Neural cell (in vitro differentiated cells): ENCODE data around the gene ADAMTS20. TPM values are rescaled to one million over a fixed set of nuclear protein-coding genes. Genes with fewer than 3 reads are reported as not detected.

Experiments used
- H2AFZ ChIP-seq: fragments of 200-600, 300-800 bp; sonication (generic), shearing (Covaris generic); 2 replicates; pipeline ENCODE4 v1.6.0; 2014; ENCODE audit warnings: low read depth, mild to moderate bottlenecking, antibody characterized with exemption, low read length, moderate library complexity
- H3F3A ChIP-seq: fragments of 200-600 bp; shearing (Covaris generic); 2 replicates; pipeline ENCODE4 v1.6.1; 2016; ENCODE audit warnings: mild to moderate bottlenecking, moderate library complexity, mixed read lengths, antibody characterized with exemption, low read length; ENCODE audit not compliant: insufficient read depth, poor library complexity, severe bottlenecking
- H3K27ac ChIP-seq: fragments of 200-600, 300-800 bp; sonication (generic), shearing (Covaris generic); 2 replicates; pipeline ENCODE4 v1.5.1; 2014; ENCODE audit warnings: mild to moderate bottlenecking, low read length, moderate library complexity
- H3K27me3 ChIP-seq: fragments of 300-800, 200-600 bp; sonication (generic), shearing (Covaris generic); 2 replicates; pipeline ENCODE4 v1.6.0; 2014; ENCODE audit warnings: mild to moderate bottlenecking, low read depth, low read length, moderate library complexity; ENCODE audit not compliant: insufficient read depth
- H3K36me3 ChIP-seq: fragments of 300-800, 200-600 bp; sonication (generic), shearing (Covaris generic); 2 replicates; pipeline ENCODE4 v1.5.1; 2014; ENCODE audit warnings: mild to moderate bottlenecking, antibody characterized with exemption, low read length, moderate library complexity; ENCODE audit not compliant: insufficient read depth
- H3K4me2 ChIP-seq: fragments of 300-800, 200-600 bp; sonication (generic), shearing (Covaris generic); 2 replicates; pipeline ENCODE4 v1.6.0; 2014; ENCODE audit warnings: mild to moderate bottlenecking, low read length
- H3K4me3 ChIP-seq: fragments of 300-800, 200-600 bp; sonication (generic), shearing (Covaris generic); 2 replicates; pipeline ENCODE4 v1.5.1; 2014; ENCODE audit warnings: mild to moderate bottlenecking, low read length, moderate library complexity
- H3K79me2 ChIP-seq: fragments of 200-600 bp; shearing (Covaris generic); replicated peaks from 2 replicates; pipeline ENCODE4 v1.6.0; 2014; ENCODE audit warnings: mild to moderate bottlenecking, low read length, moderate library complexity; ENCODE audit not compliant: insufficient read depth
- H3K9ac ChIP-seq: fragments of 300-800, 200-600 bp; sonication (generic), shearing (Covaris generic); 2 replicates; pipeline ENCODE4 v1.6.1; 2016; ENCODE audit warnings: mild to moderate bottlenecking, low read length, mixed read lengths
- H3K9me2 ChIP-seq: fragments of 200-600 bp; shearing (Covaris generic); 2 replicates; pipeline ENCODE4 v1.6.1; 2016; ENCODE audit warnings: mild to moderate bottlenecking, low read length, mixed read lengths; ENCODE audit not compliant: insufficient read depth
- H3K9me3 ChIP-seq: fragments of 200-600, 300-800 bp; sonication (generic), shearing (Covaris generic); 2 replicates; pipeline ENCODE4 v1.6.1; 2016; ENCODE audit warnings: mild to moderate bottlenecking, mixed run types, low read length, moderate library complexity, mixed read lengths
- H4K20me1 ChIP-seq: fragments of 200-600 bp; shearing (Covaris generic); 2 replicates; pipeline ENCODE4 v1.6.1; 2016; ENCODE audit warnings: mild to moderate bottlenecking, mixed run types; ENCODE audit not compliant: insufficient read depth
- CTCF ChIP-seq: fragments of 450-650 bp; IDR thresholded peaks from 2 replicates; pipeline ENCODE4 v1.5.1; 2014; ENCODE audit warnings: antibody characterized with exemption, mild to moderate bottlenecking, moderate library complexity; ENCODE audit not compliant: poor library complexity, severe bottlenecking
- EP300 ChIP-seq: fragments of 450-650 bp; conservative IDR thresholded peaks from 2 replicates; pipeline ENCODE4 v1.6.1; 2014; ENCODE audit warnings: antibody characterized with exemption, mild to moderate bottlenecking, moderate library complexity; ENCODE audit not compliant: poor library complexity, severe bottlenecking
- EZH2 ChIP-seq: fragments of 200-600, 300-800 bp; shearing (Covaris generic), sonication (generic); IDR thresholded peaks from 2 replicates; pipeline ENCODE4 v1.6.1; 2014; ENCODE audit warnings: antibody characterized with exemption, low read length, borderline replicate concordance, mild to moderate bottlenecking; ENCODE audit not compliant: insufficient read depth, poor library complexity, severe bottlenecking
- MXI1 ChIP-seq: fragments of 450-650 bp; conservative IDR thresholded peaks from 2 replicates; pipeline ENCODE4 v1.6.1; 2014; ENCODE audit warnings: antibody characterized with exemption, mild to moderate bottlenecking; ENCODE audit not compliant: poor library complexity, severe bottlenecking
- POLR2AphosphoS5 ChIP-seq: IDR thresholded peaks from 2 replicates; pipeline ENCODE4 v1.6.1; 2012
- RAD21 ChIP-seq: fragments of 450-650 bp; conservative IDR thresholded peaks from 2 replicates; pipeline ENCODE4 v1.6.1; 2014; ENCODE audit warnings: antibody characterized with exemption, mild to moderate bottlenecking, moderate library complexity
- REST ChIP-seq: IDR thresholded peaks from 2 replicates; pipeline ENCODE4 v1.6.1; 2012; ENCODE audit warnings: borderline replicate concordance
- SMC3 ChIP-seq: fragments of 450-650 bp; conservative IDR thresholded peaks from 2 replicates; pipeline ENCODE4 v1.6.1; 2014; ENCODE audit warnings: antibody characterized with exemption, mild to moderate bottlenecking, moderate library complexity; ENCODE audit not compliant: poor library complexity
- TAF1 ChIP-seq: IDR thresholded peaks from 2 replicates; pipeline ENCODE4 v1.6.1; 2012; ENCODE audit warnings: low read depth
- polyA plus RNA-seq: library from polyadenylated mRNA; depleted of rRNA; stranded (reverse); fragments of >200 nt; gene quantifications from 2 replicates; pipeline ENCODE4 v1.2.3, GENCODE V29; 2014

The ADAMTS20 gene
- polyA plus RNA-seq, 1 donor from 2014 or later, result 0.72 TPM

- H3K4me3 ChIP-seq, result no peak overlapping the region
- H3K4me2 ChIP-seq, result no peak overlapping the region
- H3K36me3 ChIP-seq, result no peaks in the 10 kb centered on the region
- no peaks in the 10 kb centered on the region for H3K9me2 ChIP-seq
- no peaks in the 10 kb centered on the region for H3K9me3 ChIP-seq
- no peak for TF ChIP-seq RAD21
- no peak for TF ChIP-seq MXI1
- TF ChIP-seq TAF1, result no peak
- no peak for TF ChIP-seq SMC3
- H3F3A ChIP-seq, result no peaks in the 10 kb centered on the region
- H3K27ac ChIP-seq, result no peak overlapping the region
- H3K9ac ChIP-seq, result no peak overlapping the region
- no peaks in the 10 kb centered on the region for H3K79me2 ChIP-seq
- no peaks in the 10 kb centered on the region for H4K20me1 ChIP-seq
- no peaks in the 10 kb centered on the region for H3K27me3 ChIP-seq
- no peak overlapping the region for H2AFZ ChIP-seq
Observed at GRCh38 chr12:43315961-43316360, 236.0 kb downstream of the ADAMTS20 start.

GRCh38 chr12:43312991-43313505 is 239.0 kb downstream of the ADAMTS20 start:
- H3K36me3 ChIP-seq, result no peaks in the 10 kb centered on the region
- no peak overlapping the region for H3K9ac ChIP-seq
- H3K9me2 ChIP-seq, result no peaks in the 10 kb centered on the region
- H3K4me2 ChIP-seq, result no peak overlapping the region
- H3K27me3 ChIP-seq, result no peaks in the 10 kb centered on the region
- no peak overlapping the region for H3K4me3 ChIP-seq
- TF ChIP-seq TAF1 (no peak), REST (no peak), MXI1 (no peak), POLR2AphosphoS5 (no peak), EP300 (no peak), CTCF (no peak), RAD21 (no peak), EZH2 (no peak), SMC3 (no peak)
- H3F3A ChIP-seq, result no peaks in the 10 kb centered on the region
- H4K20me1 ChIP-seq, result no peaks in the 10 kb centered on the region
- H3K79me2 ChIP-seq, result no peaks in the 10 kb centered on the region
- H2AFZ ChIP-seq, result no peak overlapping the region
- H3K9me3 ChIP-seq, result no peaks in the 10 kb centered on the region
- H3K27ac ChIP-seq, result no peak overlapping the region

- Histone ChIP-seq H4K20me1 (no peaks in the 10 kb centered on the region), H3K79me2 (no peaks in the 10 kb centered on the region), H3F3A (no peaks in the 10 kb centered on the region), H3K4me3 (no peak overlapping the region), H3K9me2 (no peaks in the 10 kb centered on the region), H3K27me3 (no peaks in the 10 kb centered on the region), H3K9ac (no peak overlapping the region), H3K27ac (no peak overlapping the region), H3K36me3 (no peaks in the 10 kb centered on the region), H3K4me2 (no peak overlapping the region), H2AFZ (no peak overlapping the region), H3K9me3 (no peaks in the 10 kb centered on the region)
- TF ChIP-seq RAD21, result no peak
Observed at GRCh38 chr12:43310596-43310995, 241.4 kb downstream of the ADAMTS20 start.
